BE2C (cell line): ENCODE measurements around the gene BRME1.

ENCODE experiments used
- DNase-seq: peaks from one replicate; pipeline ENCODE4 v3.0.0-alpha.2; 2020
- H3K27me3 ChIP-seq: fragments of 250-450 bp; sonication (Bioruptor Pico); 2 replicates; pipeline ENCODE4 v1.5.1; 2020; ENCODE audit warnings: mild to moderate bottlenecking
- H3K36me3 ChIP-seq: fragments of 250-450 bp; sonication (Bioruptor Pico); 2 replicates; pipeline ENCODE4 v1.5.1; 2020; ENCODE audit warnings: mild to moderate bottlenecking
- H3K4me1 ChIP-seq: fragments of 250-450 bp; sonication (Bioruptor Pico); 2 replicates; pipeline ENCODE4 v1.5.1; 2020
- H3K4me3 ChIP-seq: 2 replicates; pipeline ENCODE4 v1.5.1; 2011; ENCODE audit warnings: low read depth, low read length
- H3K9me3 ChIP-seq: fragments of 250-450 bp; sonication (Bioruptor Pico); 2 replicates; pipeline ENCODE4 v1.5.1; 2020
- CTCF ChIP-seq: IDR thresholded peaks from 2 replicates; pipeline ENCODE4 v1.5.1; 2012; ENCODE audit warnings: mild to moderate bottlenecking, low read depth, low read length

BRME1 gene

GRCh38 chr19:13848798-13849676, 56.9 kb downstream of the BRME1 start:
- no peak overlapping the region for H3K4me3 ChIP-seq
- no peak for TF ChIP-seq CTCF
- no peak for DNase-seq
- H3K36me3 ChIP-seq = no peaks in the 10 kb centered on the region
- H3K9me3 ChIP-seq = no peaks in the 10 kb centered on the region
- no peaks in the 10 kb centered on the region for H3K27me3 ChIP-seq
- peaks cover 23% of the 10 kb centered on the region for H3K4me1 ChIP-seq

DNA sequence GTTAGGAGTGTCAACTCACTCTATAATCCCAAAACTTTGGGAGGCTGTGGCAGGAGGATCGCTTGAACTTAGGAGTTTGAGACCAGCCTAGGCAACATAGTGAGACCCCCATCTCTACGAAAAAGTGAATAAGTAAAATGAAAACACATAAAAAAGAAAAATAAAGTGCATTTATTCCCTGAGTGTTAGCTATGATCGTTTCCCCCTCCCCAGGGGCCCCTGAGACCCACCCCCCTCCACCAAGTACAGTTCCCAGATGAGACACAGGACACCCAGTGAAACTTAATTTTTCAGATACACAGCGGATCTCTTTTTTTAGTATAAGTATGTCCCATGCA, 57.6 kb downstream of the BRME1 start:
- Histone ChIP-seq H3K4me3 (no peak overlapping the region), H3K36me3 (no peaks in the 10 kb centered on the region), H3K9me3 (no peaks in the 10 kb centered on the region), H3K4me1 (peaks cover 28% of the 10 kb centered on the region), H3K27me3 (no peaks in the 10 kb centered on the region)
- no peak for DNase-seq
- no peak for TF ChIP-seq CTCF

- no peaks in the 10 kb centered on the region for H3K36me3 ChIP-seq
- DNase-seq = peak; percentile 95
- H3K27me3 ChIP-seq = no peaks in the 10 kb centered on the region
- H3K4me3 ChIP-seq = peak overlapping the region; percentile 65
- H3K9me3 ChIP-seq = no peaks in the 10 kb centered on the region
- peaks cover 32% of the 10 kb centered on the region for H3K4me1 ChIP-seq
- TF ChIP-seq CTCF = peak; percentile 26; the same call in 1 of the 2 replicates
These were observed 58.2 kb downstream of the BRME1 start for GRCh38 chr19:13847407-13848339.

- Histone ChIP-seq H3K9me3 (no peaks in the 10 kb centered on the region), H3K36me3 (no peaks in the 10 kb centered on the region), H3K4me3 (peak overlapping the region; percentile 65), H3K4me1 (peaks cover 32% of the 10 kb centered on the region), H3K27me3 (no peaks in the 10 kb centered on the region)
- peak; percentile 95 for DNase-seq
- 0 out of 2 replicates have a peak, but pooled peaks have one; percentile 2 for TF ChIP-seq CTCF
These were observed 59.1 kb downstream of the BRME1 start for GRCh38 chr19:13846557-13847406.

GRCh38 chr19:13844130-13844631, 61.7 kb downstream of the BRME1 start:
- H3K4me1 ChIP-seq = peaks cover 24% of the 10 kb centered on the region
- no peak for DNase-seq
- H3K27me3 ChIP-seq = no peaks in the 10 kb centered on the region
- no peak overlapping the region for H3K4me3 ChIP-seq
- TF ChIP-seq CTCF = no peak
- no peaks in the 10 kb centered on the region for H3K36me3 ChIP-seq
- H3K9me3 ChIP-seq = no peaks in the 10 kb centered on the region
